Cardiac muscle cell (in vitro differentiated cells and primary cell): ENCODE results near the gene KISS1. TPM values are rescaled to one million over a fixed set of nuclear protein-coding genes. Genes with fewer than 3 reads are reported as not detected.

Experiments used
- DNase-seq, 2 donors: peaks; one replicate each; pipeline versions ENCODE4 v3.0.0 to v3.0.0-alpha.2; 2010 to 2017; ENCODE audit warnings: low read depth in 1 of 2, low spot score in 1 of 2
- H3K27ac ChIP-seq: fragments of 200-600 bp; sonication (generic); 2 replicates; pipeline ENCODE4 v1.5.1; 2016
- H3K27me3 ChIP-seq: fragments of 200-600 bp; sonication (generic); 2 replicates; pipeline ENCODE4 v1.6.0; 2016; ENCODE audit warnings: control low read depth
- H3K36me3 ChIP-seq: fragments of 200-600 bp; sonication (generic); 2 replicates; pipeline ENCODE4 v1.5.1; 2016; ENCODE audit warnings: control low read depth
- H3K4me1 ChIP-seq: fragments of 200-600 bp; sonication (generic); 2 replicates; pipeline ENCODE4 v1.8.1; 2017; ENCODE audit warnings: low read depth, mild to moderate bottlenecking, mixed run types
- H3K4me3 ChIP-seq: fragments of 200-600 bp; sonication (generic); 2 replicates; pipeline ENCODE4 v1.5.1; 2016; ENCODE audit warnings: mild to moderate bottlenecking
- H3K9me3 ChIP-seq: fragments of 200-600 bp; sonication (generic); 2 replicates; pipeline ENCODE4 v1.5.1; 2017; ENCODE audit warnings: low read depth, mild to moderate bottlenecking, control low read depth
- CTCF ChIP-seq: IDR thresholded peaks from 2 replicates; pipeline ENCODE4 v1.5.1; 2012; ENCODE audit warnings: low read depth, mild to moderate bottlenecking, low read length
- polyA plus RNA-seq: library from polyadenylated mRNA; unstranded; fragments of >200 nt; fragmentation: Nextera tagmentation; extraction: Ambion mirVana; gene quantifications from 2 replicates; pipeline ENCODE4 v1.2.1, GENCODE V29; 2016
- total RNA-seq: library from RNA; depleted of rRNA; stranded (reverse); fragments of >200 nt; gene quantifications from 2 replicates; pipeline ENCODE4 v1.2.3, GENCODE V29; 2016

The KISS1 gene
- total and polyA plus RNA-seq, 2 experiments from 2014 or later, result 0.21 to 1.4 TPM

DNA sequence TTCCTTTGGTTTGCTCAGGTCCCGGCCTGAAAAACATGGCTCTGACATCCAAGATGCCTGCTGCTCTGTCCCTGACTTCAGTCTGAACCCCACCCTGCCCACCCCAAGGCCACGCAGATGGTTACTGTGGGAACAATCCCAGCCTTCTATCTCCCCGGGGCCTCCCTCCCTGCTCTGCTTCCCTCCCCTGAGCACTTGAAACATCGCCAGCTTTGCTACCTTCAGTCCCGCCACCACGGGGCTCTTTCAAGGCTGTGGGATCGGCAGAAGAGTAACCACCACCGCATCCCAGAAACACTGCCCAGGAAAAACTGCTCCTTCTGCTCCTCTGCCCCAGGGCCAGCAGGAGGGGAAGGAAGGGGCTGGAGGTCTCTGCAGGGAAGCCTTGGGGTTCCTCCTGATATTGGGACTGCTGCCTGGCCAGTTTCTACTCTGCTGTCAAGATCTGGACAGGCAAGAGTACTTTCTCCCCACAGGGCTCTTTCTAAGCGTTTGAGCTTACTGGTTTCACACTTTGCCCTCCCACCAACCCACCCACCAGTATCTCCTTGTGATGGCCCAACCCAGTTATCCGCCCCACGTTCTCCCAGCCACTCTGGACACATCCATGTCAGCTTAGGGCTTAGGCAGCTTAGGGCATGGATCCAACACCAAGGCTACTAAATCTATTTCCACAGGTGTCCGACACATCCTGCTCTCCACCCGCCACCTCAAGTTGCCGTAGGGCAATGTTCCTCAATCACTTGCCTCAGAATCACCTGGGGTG, 52.8 kb downstream of the KISS1 start:
- TF ChIP-seq CTCF, result no peak

DNA sequence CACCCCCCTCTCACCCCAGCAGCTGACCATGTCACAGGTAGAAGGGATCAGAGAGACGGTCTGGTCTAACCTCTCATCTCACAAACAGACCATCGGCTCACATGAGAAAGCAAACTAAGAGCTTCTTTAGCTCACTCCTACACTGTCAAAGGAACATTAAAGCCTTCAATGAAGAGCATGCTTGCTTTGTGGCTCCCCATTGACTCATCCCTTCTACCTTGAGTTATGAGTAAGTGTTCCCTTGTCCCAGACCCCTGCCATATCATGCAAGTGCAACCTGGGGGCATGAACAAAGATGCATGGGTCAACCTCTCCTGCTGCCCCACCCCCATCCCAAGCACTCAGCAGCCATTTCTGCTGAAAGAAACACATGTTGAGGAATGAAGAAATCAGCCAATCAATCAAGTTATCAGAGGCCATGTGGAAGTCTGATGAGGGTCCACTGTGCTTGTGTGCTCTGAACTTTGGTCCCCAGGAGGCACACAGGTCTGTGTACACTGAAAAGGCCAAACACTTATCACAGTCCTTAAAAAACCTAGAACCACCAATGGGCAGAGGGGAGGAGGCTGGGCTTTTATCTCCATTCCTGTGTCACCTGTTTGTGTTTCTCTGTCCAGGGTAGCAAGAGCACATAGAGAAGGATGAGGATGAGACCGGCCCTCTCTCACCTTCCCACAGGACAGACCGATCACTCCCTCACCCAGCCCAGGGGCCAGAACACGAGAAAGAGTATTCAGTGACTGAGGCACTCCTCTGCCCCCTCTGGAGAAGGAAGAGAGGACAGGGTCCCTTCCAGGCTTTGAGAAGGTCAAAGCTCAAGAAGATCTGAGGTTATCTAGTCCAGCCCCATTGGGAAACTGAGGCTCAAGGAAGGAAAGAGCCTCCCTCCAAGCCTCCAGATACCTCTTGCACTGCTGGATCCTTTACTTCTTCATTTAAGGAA, 54.0 kb downstream of the KISS1 start:
- H3K4me1 ChIP-seq, result no peaks in the 10 kb centered on the region
- no peaks in the 10 kb centered on the region for H3K36me3 ChIP-seq

More for the DNA sequence above, 52.8 kb downstream of the KISS1 start:
- Histone ChIP-seq H3K4me1 (no peaks in the 10 kb centered on the region), H3K4me3 (no peak overlapping the region), H3K27ac (no peak overlapping the region), H3K36me3 (no peaks in the 10 kb centered on the region), H3K9me3 (no peaks in the 10 kb centered on the region), H3K27me3 (no peaks in the 10 kb centered on the region)
- no peak for DNase-seq

GRCh38 chr1:204141131-204141530, 55.2 kb downstream of the KISS1 start:
- Histone ChIP-seq H3K4me1 (no peaks in the 10 kb centered on the region), H3K27ac (no peak overlapping the region), H3K4me3 (no peak overlapping the region), H3K27me3 (no peaks in the 10 kb centered on the region), H3K9me3 (no peaks in the 10 kb centered on the region), H3K36me3 (no peaks in the 10 kb centered on the region)
- no peak for TF ChIP-seq CTCF
- no peak for DNase-seq

More for the DNA sequence above, 54.0 kb downstream of the KISS1 start:
- Histone ChIP-seq H3K27ac (no peak overlapping the region), H3K27me3 (no peaks in the 10 kb centered on the region), H3K4me3 (no peak overlapping the region), H3K9me3 (no peaks in the 10 kb centered on the region)
- TF ChIP-seq CTCF, result no peak
- no peak for DNase-seq

Other genes with a start within 250 kb of the KISS1 start
- 33.8 and 39.7 TPM in 2 replicates for gene SOX13, start 123.4 kb downstream of the KISS1 start, total RNA-seq
- gene SOX13, start 123.4 kb downstream of the KISS1 start, polyA plus RNA-seq, result 34.8 and 45.2 TPM in 2 replicates
- 24.7 and 30.4 TPM in 2 replicates for gene ETNK2, start 44.4 kb downstream of the KISS1 start, total RNA-seq
- gene ETNK2, start 44.4 kb downstream of the KISS1 start, polyA plus RNA-seq, result 18.0 and 29.9 TPM in 2 replicates
- 0.39 TPM in 1 of 2 replicates, not detected in the other for gene REN, start 30.2 kb downstream of the KISS1 start, total RNA-seq
- gene REN, start 30.2 kb downstream of the KISS1 start, polyA plus RNA-seq, result 3.5 TPM in 1 of 2 replicates, not detected in the other
- gene GOLT1A, start 17.5 kb upstream of the KISS1 start, total RNA-seq, result 0.33 and 0.74 TPM in 2 replicates
- gene GOLT1A, start 17.5 kb upstream of the KISS1 start, polyA plus RNA-seq, result 2.6 and 2.8 TPM in 2 replicates
- gene PLEKHA6, start 163.4 kb upstream of the KISS1 start, total RNA-seq, result 44.1 and 71.7 TPM in 2 replicates
- gene PLEKHA6, start 163.4 kb upstream of the KISS1 start, polyA plus RNA-seq, result 23.1 and 41.6 TPM in 2 replicates
- 24.9 and 27.0 TPM in 2 replicates for gene PPP1R15B, start 215.3 kb upstream of the KISS1 start, total RNA-seq
- gene PPP1R15B, start 215.3 kb upstream of the KISS1 start, polyA plus RNA-seq, result 15.7 and 19.8 TPM in 2 replicates